ENCODE data around the gene TUFT1. TPM values are rescaled to one million over a fixed set of nuclear protein-coding genes. Genes with fewer than 3 reads are reported as not detected.

TUFT1 gene
- total and polyA plus RNA-seq, 10 donors = 0.67 to 1.9 (median 1.3) TPM

DNA sequence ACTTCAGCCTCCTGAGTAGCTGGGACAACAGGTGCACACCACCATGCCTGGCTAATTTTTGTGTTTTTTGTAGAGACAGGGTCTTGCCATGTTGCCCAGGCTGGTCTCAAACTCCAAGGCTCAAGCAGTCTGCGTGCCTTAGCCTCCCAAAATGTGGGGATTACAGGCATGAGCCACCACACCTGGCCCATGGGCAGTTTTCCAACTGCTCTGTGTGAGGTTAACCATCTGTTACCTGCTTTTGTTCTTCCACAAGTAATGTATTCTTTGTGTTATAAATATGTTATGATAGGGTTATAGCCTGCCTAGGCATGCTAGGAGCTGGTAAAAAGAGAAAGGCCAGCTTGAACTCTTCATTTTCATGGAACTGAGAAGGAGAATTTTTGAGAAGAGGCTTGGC lies 30.7 kb downstream of the TUFT1 start:
- intact Hi-C loops (cut with DNase I; ENCODE audit: low total_unique reads) = no loop called here
- no peak for DNase-seq
- Histone ChIP-seq H3K4me1 (no peaks in the 10 kb centered on the region), H3K9me3 (no peaks in the 10 kb centered on the region), H3K36me3 (peaks cover 0 to 16% (median 0%) of the 10 kb centered on the region in 6 donors), H3K27ac (no peak overlapping the region), H3K27me3 (replicated peaks in 1 of 7) (no peaks in the 10 kb centered on the region), H3K4me3 (no peak overlapping the region)
- TF ChIP-seq POLR2A (IDR thresholded peaks at IDR 0.05) = no peak
- no peak for TF ChIP-seq POLR2AphosphoS5 (IDR thresholded peaks at IDR 0.05)
- TF ChIP-seq, protein P1, sequence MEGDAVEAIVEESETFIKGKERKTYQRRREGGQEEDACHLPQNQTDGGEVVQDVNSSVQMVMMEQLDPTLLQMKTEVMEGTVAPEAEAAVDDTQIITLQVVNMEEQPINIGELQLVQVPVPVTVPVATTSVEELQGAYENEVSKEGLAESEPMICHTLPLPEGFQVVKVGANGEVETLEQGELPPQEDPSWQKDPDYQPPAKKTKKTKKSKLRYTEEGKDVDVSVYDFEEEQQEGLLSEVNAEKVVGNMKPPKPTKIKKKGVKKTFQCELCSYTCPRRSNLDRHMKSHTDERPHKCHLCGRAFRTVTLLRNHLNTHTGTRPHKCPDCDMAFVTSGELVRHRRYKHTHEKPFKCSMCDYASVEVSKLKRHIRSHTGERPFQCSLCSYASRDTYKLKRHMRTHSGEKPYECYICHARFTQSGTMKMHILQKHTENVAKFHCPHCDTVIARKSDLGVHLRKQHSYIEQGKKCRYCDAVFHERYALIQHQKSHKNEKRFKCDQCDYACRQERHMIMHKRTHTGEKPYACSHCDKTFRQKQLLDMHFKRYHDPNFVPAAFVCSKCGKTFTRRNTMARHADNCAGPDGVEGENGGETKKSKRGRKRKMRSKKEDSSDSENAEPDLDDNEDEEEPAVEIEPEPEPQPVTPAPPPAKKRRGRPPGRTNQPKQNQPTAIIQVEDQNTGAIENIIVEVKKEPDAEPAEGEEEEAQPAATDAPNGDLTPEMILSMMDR (IDR thresholded peaks at IDR 0.05 in 8 of 11, conservative IDR thresholded peaks at IDR 0.05 in 3 of 11) = no peak
- 78 to 96% (median 93%) methylated on average over 1 of the region's 1 CpG for WGBS, 5 donors

DNA sequence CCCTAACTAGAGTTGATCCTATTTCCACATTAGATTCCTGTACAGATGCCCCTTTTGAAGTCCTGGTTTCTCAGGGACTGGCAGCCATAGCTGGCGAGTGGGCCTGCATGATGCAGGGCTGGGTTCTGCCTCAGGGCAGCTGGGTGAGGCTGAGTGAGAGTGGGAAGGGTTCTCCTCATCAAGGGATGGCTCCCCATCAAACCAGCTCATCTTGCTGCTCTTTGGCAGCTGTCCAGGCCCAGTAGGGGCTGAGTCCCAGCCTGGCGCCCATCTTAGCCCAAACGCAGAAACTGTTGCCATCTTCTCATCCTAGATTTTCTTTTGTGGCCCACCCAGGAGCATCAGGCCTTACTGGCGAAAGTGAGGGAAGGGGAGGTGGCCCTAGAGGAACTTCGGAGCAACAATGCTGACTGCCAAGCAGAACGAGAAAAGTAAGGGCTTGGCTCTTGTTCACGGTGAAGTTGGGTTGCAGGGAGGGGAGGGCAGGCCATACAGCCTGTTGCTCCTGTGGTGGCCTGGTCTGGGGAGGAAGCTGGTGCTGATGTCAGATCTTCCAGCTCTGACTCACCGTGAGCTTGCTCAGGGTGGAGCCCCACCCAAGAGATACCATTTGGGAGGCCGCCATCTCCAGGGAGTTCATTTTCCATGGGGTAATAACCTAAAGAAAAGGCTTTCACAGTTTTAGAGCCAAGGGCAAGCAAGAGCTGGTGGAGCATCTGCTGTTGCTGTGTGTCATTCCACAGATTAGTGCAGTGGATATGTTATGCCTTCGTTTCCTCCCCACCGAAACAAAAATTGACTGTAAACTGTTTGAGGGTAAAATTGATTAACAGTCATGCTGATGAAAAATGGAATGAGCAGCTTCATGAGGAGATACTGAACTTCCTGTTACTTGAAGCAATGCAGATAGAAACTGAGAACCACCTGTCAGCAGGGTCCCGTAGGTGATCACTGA lies 34.7 kb downstream of the TUFT1 start:
- Histone ChIP-seq H3K36me3 (peaks cover 0 to 22% (median 0%) of the 10 kb centered on the region in 6 donors), H3K27ac (no peak overlapping the region), H3K4me3 (no peak overlapping the region), H3K4me1 (no peaks in the 10 kb centered on the region), H3K9me3 (no peaks in the 10 kb centered on the region), H3K27me3 (replicated peaks in 1 of 7) (no peaks in the 10 kb centered on the region)
- no peak for DNase-seq
- TF ChIP-seq, protein P1 (IDR thresholded peaks at IDR 0.05 in 8 of 11, conservative IDR thresholded peaks at IDR 0.05 in 3 of 11) = no peak
- 74 to 93% (median 90%) methylated on average over 11 to 12 of the region's 12 CpGs for WGBS, 5 donors
- intact Hi-C loops (cut with DNase I; ENCODE audit: low total_unique reads) = no loop called here

DNA sequence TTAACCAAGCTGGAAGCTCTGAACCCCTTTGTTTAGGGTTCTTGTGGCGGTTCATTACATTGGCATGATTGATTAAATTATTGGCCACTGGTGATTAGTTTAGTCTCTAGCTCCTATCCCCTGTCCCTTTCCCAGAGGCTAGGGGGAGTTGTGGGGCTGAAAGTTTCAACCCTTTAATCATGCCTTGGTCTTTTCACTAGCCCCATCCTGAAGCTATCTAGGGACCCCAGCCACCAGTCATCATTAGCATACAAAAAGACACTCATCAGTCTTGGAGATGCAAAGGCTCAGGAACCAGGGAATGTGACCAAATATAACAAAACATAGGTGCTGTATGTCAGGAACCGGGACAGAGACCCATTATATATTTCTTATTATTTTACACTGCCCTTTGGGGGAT lies 37.1 kb downstream of the TUFT1 start:
- DNase-seq = no peak
- intact Hi-C loops (cut with DNase I; ENCODE audit: low total_unique reads) = no loop called here
- TF ChIP-seq POLR2AphosphoS5 (IDR thresholded peaks at IDR 0.05) = no peak
- no peak for TF ChIP-seq POLR2A (IDR thresholded peaks at IDR 0.05)
- TF ChIP-seq, protein P1 (IDR thresholded peaks at IDR 0.05 in 8 of 11, conservative IDR thresholded peaks at IDR 0.05 in 3 of 11) = no peak
- Histone ChIP-seq H3K27ac (no peak overlapping the region), H3K27me3 (replicated peaks in 1 of 7) (no peaks in the 10 kb centered on the region), H3K36me3 (peaks cover 0 to 31% (median 1%) of the 10 kb centered on the region in 6 donors), H3K9me3 (no peaks in the 10 kb centered on the region), H3K4me1 (no peaks in the 10 kb centered on the region), H3K4me3 (no peak overlapping the region)
- 91 to 98% (median 96%) methylated on average over 2 of the region's 2 CpGs for WGBS, 5 donors

DNA sequence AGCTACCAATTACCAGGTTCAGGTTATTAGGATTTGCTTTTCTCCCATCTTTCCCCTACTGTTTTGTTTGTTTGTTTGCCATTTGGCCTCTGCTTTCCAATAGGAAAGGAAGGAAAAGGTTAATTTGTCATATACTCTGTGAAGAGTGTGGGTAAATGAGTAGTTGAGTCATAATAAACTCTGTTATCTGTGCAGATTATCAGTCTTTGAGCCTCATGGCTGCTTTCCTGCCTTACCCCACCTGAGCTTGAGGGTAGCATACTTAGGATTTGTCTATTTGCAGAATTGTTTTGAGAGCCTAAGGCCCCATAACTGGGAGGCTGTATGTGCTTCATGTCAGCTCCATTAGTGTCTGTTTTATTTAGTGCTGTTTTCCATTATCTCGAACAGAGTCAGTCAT lies 38.8 kb downstream of the TUFT1 start:
- no peak for DNase-seq
- no peak overlapping the region for H3K27ac ChIP-seq
- intact Hi-C loops (cut with DNase I; ENCODE audit: low total_unique reads) = no loop called here
- no peaks in the 10 kb centered on the region for H3K9me3 ChIP-seq
- H3K27me3 ChIP-seq (replicated peaks in 1 of 7) = no peaks in the 10 kb centered on the region
- H3K4me1 ChIP-seq = no peaks in the 10 kb centered on the region
- H3K4me3 ChIP-seq = no peak overlapping the region
- TF ChIP-seq, protein P1 (IDR thresholded peaks at IDR 0.05 in 8 of 11, conservative IDR thresholded peaks at IDR 0.05 in 3 of 11) = no peak
- no peak for TF ChIP-seq POLR2AphosphoS5 (IDR thresholded peaks at IDR 0.05)
- no peak for TF ChIP-seq POLR2A (IDR thresholded peaks at IDR 0.05)
- 88 to 96% (median 92%) methylated on average over 1 of the region's 1 CpG for WGBS, 5 donors
- peaks cover 0 to 33% (median 1%) of the 10 kb centered on the region in 6 donors for H3K36me3 ChIP-seq

Measured in spleen (tissue), 11 donors.